Measurements from ENCODE around the gene CD226. TPM values are rescaled to one million over a fixed set of nuclear protein-coding genes. Genes with fewer than 3 reads are reported as not detected.
"Not testable (repeated sequence)": the region's sequence is repeated elsewhere in the genome, so short reads cannot be mapped to it uniquely, and the experiment has no call there.

Gene CD226
- total RNA-seq, 1 donor from 2014 or later: 0.05 TPM

- no peaks in the 10 kb centered on the region for H3K4me1 Mint-ChIP-seq (ENCODE audit: low read depth, unreplicated experiment)
- TF ChIP-seq, protein P1, sequence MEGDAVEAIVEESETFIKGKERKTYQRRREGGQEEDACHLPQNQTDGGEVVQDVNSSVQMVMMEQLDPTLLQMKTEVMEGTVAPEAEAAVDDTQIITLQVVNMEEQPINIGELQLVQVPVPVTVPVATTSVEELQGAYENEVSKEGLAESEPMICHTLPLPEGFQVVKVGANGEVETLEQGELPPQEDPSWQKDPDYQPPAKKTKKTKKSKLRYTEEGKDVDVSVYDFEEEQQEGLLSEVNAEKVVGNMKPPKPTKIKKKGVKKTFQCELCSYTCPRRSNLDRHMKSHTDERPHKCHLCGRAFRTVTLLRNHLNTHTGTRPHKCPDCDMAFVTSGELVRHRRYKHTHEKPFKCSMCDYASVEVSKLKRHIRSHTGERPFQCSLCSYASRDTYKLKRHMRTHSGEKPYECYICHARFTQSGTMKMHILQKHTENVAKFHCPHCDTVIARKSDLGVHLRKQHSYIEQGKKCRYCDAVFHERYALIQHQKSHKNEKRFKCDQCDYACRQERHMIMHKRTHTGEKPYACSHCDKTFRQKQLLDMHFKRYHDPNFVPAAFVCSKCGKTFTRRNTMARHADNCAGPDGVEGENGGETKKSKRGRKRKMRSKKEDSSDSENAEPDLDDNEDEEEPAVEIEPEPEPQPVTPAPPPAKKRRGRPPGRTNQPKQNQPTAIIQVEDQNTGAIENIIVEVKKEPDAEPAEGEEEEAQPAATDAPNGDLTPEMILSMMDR (IDR thresholded peaks at IDR 0.05; ENCODE audit: partially characterized antibody, unreplicated experiment): no peak
- DNase-seq: no peak
- H3K4me3 Mint-ChIP-seq (ENCODE audit: unreplicated experiment): no peak overlapping the region
- H3K36me3 Mint-ChIP-seq (ENCODE audit: unreplicated experiment): no peaks in the 10 kb centered on the region
- H3K9me3 Mint-ChIP-seq (ENCODE audit: unreplicated experiment): no peaks in the 10 kb centered on the region
- peaks cover 3% of the 10 kb centered on the region for H3K27me3 Mint-ChIP-seq (ENCODE audit: unreplicated experiment)
- H3K27ac Mint-ChIP-seq (ENCODE audit: unreplicated experiment): no peak overlapping the region
Observed at GRCh38 chr18:69840001-69840400, 107.7 kb downstream of the CD226 start.

GRCh38 chr18:69839497-69839896 is 108.2 kb downstream of the CD226 start:
- Mint-ChIP-seq H3K4me1 (ENCODE audit: low read depth, unreplicated experiment) (no peaks in the 10 kb centered on the region), H3K4me3 (ENCODE audit: unreplicated experiment) (no peak overlapping the region), H3K36me3 (ENCODE audit: unreplicated experiment) (no peaks in the 10 kb centered on the region), H3K9me3 (ENCODE audit: unreplicated experiment) (no peaks in the 10 kb centered on the region), H3K27ac (ENCODE audit: unreplicated experiment) (no peak overlapping the region), H3K27me3 (ENCODE audit: unreplicated experiment) (peaks cover 3% of the 10 kb centered on the region)
- no peak for DNase-seq
- TF ChIP-seq, protein P1 (IDR thresholded peaks at IDR 0.05; ENCODE audit: partially characterized antibody, unreplicated experiment): no peak

- H3K27ac Mint-ChIP-seq (ENCODE audit: unreplicated experiment): no peak overlapping the region
- TF ChIP-seq, protein P1 (IDR thresholded peaks at IDR 0.05; ENCODE audit: partially characterized antibody, unreplicated experiment): no peak
- H3K4me1 Mint-ChIP-seq (ENCODE audit: low read depth, unreplicated experiment): no peaks in the 10 kb centered on the region
- H3K36me3 Mint-ChIP-seq (ENCODE audit: unreplicated experiment): no peaks in the 10 kb centered on the region
- DNase-seq: no peak
- no peak overlapping the region for H3K4me3 Mint-ChIP-seq (ENCODE audit: unreplicated experiment)
- peaks cover 3% of the 10 kb centered on the region for H3K27me3 Mint-ChIP-seq (ENCODE audit: unreplicated experiment)
- H3K9me3 Mint-ChIP-seq (ENCODE audit: unreplicated experiment): no peaks in the 10 kb centered on the region
Observed at GRCh38 chr18:69838620-69839411, 108.9 kb downstream of the CD226 start.

GRCh38 chr18:69838003-69838402 is 109.7 kb downstream of the CD226 start:
- Mint-ChIP-seq H3K36me3 (ENCODE audit: unreplicated experiment) (no peaks in the 10 kb centered on the region), H3K4me1 (ENCODE audit: low read depth, unreplicated experiment) (no peaks in the 10 kb centered on the region), H3K27ac (ENCODE audit: unreplicated experiment) (no peak overlapping the region), H3K4me3 (ENCODE audit: unreplicated experiment) (no peak overlapping the region), H3K9me3 (ENCODE audit: unreplicated experiment) (no peaks in the 10 kb centered on the region), H3K27me3 (ENCODE audit: unreplicated experiment) (peaks cover 3% of the 10 kb centered on the region)
- DNase-seq: no peak
- TF ChIP-seq, protein P1 (IDR thresholded peaks at IDR 0.05; ENCODE audit: partially characterized antibody, unreplicated experiment): no peak

DNA sequence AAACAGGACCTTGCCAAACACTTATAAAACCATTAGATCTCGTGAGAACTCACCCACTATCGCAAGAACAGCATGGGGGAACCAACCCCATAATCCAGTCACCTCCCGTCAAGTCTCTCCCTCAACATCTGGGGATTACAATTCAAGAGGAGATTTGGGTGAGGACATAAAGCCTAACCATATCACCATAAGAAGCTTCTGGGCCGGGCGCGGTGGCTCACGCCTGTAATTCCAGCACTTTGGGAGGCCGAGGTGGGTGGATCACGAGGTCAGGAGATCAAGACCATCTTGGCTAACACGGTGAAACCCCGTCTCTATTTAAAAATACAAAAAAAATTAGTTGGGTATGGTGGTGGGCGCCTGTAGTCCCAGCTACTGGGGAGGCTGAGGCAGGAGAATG is 112.7 kb downstream of the CD226 start:
- not testable (repeated sequence) for H3K4me3 Mint-ChIP-seq (ENCODE audit: unreplicated experiment)

More for the DNA sequence above, 112.7 kb downstream of the CD226 start:
- H3K27ac Mint-ChIP-seq (ENCODE audit: unreplicated experiment); H3K27me3 Mint-ChIP-seq (ENCODE audit: unreplicated experiment); H3K4me1 Mint-ChIP-seq (ENCODE audit: low read depth, unreplicated experiment); DNase-seq; H3K36me3 Mint-ChIP-seq (ENCODE audit: unreplicated experiment); H3K9me3 Mint-ChIP-seq (ENCODE audit: unreplicated experiment): not testable (repeated sequence)
